ENCODE data around the gene CFDP1. TPM values are rescaled to one million over a fixed set of nuclear protein-coding genes. Genes with fewer than 3 reads are reported as not detected.

The CFDP1 gene
- total RNA-seq, 1 donor, result 41.3 TPM

DNA sequence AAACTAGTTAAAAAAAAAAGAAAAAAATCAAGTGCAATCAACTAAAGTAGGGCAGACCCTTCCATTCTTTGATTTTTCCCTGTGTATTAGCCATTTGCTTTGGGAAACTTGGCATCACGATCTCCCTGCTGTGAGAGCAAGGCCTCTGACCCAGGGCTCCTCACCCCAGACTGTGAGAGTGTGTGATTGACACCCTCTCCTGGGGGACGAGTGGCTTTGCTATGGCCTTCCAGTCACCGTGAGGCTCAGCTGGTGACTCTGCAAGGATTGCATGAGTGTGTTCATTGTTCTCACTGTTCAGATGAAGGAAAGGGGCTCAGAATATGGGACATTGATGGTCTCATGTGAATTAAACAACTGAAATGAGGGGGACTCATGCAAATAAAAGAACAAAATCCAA lies 112.9 kb downstream of the CFDP1 start:
- H3K4me3 ChIP-seq (ENCODE audit: insufficient read depth, low read length), result peak overlapping the region; percentile 65
- H3K27me3 ChIP-seq (ENCODE audit: insufficient read depth, low read length), result no peaks in the 10 kb centered on the region
- no peaks in the 10 kb centered on the region for H3K9me3 ChIP-seq (ENCODE audit: low read depth, low read length)
- H3K27ac ChIP-seq (ENCODE audit: low read depth, low read length), result peak overlapping the region; percentile 99
- DNase-seq (ENCODE audit: insufficient read length, low spot score, missing footprints), result no peak
- TF ChIP-seq, protein P1, sequence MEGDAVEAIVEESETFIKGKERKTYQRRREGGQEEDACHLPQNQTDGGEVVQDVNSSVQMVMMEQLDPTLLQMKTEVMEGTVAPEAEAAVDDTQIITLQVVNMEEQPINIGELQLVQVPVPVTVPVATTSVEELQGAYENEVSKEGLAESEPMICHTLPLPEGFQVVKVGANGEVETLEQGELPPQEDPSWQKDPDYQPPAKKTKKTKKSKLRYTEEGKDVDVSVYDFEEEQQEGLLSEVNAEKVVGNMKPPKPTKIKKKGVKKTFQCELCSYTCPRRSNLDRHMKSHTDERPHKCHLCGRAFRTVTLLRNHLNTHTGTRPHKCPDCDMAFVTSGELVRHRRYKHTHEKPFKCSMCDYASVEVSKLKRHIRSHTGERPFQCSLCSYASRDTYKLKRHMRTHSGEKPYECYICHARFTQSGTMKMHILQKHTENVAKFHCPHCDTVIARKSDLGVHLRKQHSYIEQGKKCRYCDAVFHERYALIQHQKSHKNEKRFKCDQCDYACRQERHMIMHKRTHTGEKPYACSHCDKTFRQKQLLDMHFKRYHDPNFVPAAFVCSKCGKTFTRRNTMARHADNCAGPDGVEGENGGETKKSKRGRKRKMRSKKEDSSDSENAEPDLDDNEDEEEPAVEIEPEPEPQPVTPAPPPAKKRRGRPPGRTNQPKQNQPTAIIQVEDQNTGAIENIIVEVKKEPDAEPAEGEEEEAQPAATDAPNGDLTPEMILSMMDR (IDR thresholded peaks at IDR 0.05; ENCODE audit: extremely low read depth, low read depth, low read length), result no peak
- no peaks in the 10 kb centered on the region for H4K20me1 ChIP-seq (ENCODE audit: insufficient read depth, low read length)
- peaks cover 45% of the 10 kb centered on the region for H3K4me1 ChIP-seq (ENCODE audit: insufficient read depth, low read length)
- H3K4me2 ChIP-seq (ENCODE audit: insufficient read depth, low read length), result peak overlapping the region; percentile 93
- H3K36me3 ChIP-seq (ENCODE audit: insufficient read depth, low read length), result no peaks in the 10 kb centered on the region
- peaks cover 3% of the 10 kb centered on the region for H3K79me2 ChIP-seq (ENCODE audit: insufficient read depth, low read length)
- no peak overlapping the region for H2AFZ ChIP-seq (ENCODE audit: low read length)

DNA sequence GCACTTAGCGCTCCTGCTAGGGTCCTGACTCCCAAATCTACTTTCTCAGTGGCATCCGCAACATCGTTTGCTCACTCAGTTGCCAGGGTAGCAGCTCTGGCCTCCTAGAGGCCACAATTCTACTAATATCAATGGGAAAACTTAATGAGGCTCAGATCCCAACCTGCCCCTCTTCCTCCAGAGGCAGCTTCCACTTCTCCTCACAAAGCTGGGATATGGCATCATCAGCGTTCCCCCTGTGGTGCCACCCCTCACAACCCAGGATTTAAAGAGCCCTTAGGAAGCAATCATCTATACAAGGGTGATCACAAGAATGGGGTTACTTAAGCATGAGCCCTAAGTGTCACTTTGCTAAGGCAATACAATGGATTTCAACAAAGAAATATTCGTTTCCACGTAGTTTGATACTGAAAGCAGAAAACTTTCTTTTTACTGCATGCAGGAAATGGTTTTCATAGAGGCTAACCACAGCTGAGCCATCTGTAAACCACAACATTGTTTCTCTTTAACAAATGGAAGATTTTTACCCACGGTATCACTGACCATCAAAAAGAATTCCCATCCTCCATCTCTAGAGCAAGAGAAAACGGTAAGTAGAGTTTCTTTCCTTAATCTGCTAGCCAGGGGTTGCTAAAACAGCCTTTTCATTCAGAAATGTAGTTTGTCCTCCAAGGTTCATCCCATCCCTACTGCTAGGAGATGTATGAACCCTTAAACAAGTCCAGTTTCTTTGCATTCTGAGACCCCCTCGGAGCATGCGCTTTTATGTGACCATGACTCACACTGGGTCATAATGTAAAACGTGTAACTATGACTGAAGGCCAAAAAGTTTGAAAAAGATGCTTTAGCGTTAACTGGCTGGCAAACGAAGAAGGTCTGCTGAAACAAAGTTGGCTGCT lies 113.5 kb downstream of the CFDP1 start:
- Histone ChIP-seq H3K4me1 (ENCODE audit: insufficient read depth, low read length) (peaks cover 45% of the 10 kb centered on the region), H3K4me2 (ENCODE audit: insufficient read depth, low read length) (peak overlapping the region; percentile 93), H4K20me1 (ENCODE audit: insufficient read depth, low read length) (no peaks in the 10 kb centered on the region), H3K9me3 (ENCODE audit: low read depth, low read length) (no peaks in the 10 kb centered on the region), H2AFZ (ENCODE audit: low read length) (peak overlapping the region; percentile 80), H3K4me3 (ENCODE audit: insufficient read depth, low read length) (peak overlapping the region; percentile 65), H3K27ac (ENCODE audit: low read depth, low read length) (peak overlapping the region; percentile 99), H3K27me3 (ENCODE audit: insufficient read depth, low read length) (no peaks in the 10 kb centered on the region), H3K36me3 (ENCODE audit: insufficient read depth, low read length) (no peaks in the 10 kb centered on the region), H3K79me2 (ENCODE audit: insufficient read depth, low read length) (peaks cover 3% of the 10 kb centered on the region)
- peak; percentile 82 for DNase-seq (ENCODE audit: insufficient read length, low spot score, missing footprints)
- TF ChIP-seq, protein P1 (IDR thresholded peaks at IDR 0.05; ENCODE audit: extremely low read depth, low read depth, low read length), result peak; percentile 14

DNA sequence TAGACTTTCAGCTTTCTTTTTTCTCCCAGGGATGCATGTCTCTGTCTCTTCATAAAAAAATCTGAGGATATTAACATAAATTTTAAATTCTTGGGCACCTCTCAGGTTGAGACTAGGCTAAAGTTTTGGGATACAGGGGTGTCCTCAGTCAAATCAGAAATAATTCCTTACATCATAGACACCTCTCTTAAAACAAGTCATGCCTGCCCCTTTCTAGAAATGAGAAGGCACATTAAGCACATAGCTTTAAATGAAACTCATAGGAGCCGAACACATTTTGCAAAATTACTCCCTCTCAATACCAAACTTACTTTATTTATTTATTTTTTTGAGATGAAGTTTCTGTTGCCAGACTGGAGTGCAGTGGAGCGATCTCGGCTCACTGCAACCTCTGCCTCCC lies 114.6 kb downstream of the CFDP1 start:
- H3K4me2 ChIP-seq (ENCODE audit: insufficient read depth, low read length), result no peak overlapping the region

DNA sequence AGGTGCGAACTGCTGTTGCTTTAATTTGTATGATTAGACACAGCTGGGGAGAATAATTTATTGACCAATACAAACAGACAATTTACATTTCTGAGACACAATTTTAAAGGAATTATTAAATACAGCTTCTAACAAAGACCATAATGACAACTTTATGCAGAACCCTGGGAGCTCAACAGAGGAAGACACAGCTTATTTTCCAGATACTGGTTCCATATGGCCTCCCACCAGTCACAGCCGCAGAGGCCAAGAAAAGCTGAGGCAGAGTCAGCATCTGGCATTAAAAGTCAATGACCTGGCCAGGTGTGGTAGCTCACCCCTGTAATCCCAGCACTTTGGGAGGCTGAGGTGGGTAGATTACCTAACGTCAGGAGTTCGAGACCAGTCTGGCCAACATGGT lies 115.8 kb downstream of the CFDP1 start:
- Histone ChIP-seq H3K79me2 (ENCODE audit: insufficient read depth, low read length) (peaks cover 3% of the 10 kb centered on the region), H3K27ac (ENCODE audit: low read depth, low read length) (peak overlapping the region; percentile 47), H3K36me3 (ENCODE audit: insufficient read depth, low read length) (no peaks in the 10 kb centered on the region), H3K27me3 (ENCODE audit: insufficient read depth, low read length) (no peaks in the 10 kb centered on the region), H3K9me3 (ENCODE audit: low read depth, low read length) (no peaks in the 10 kb centered on the region), H3K4me3 (ENCODE audit: insufficient read depth, low read length) (no peak overlapping the region), H4K20me1 (ENCODE audit: insufficient read depth, low read length) (no peaks in the 10 kb centered on the region), H3K4me2 (ENCODE audit: insufficient read depth, low read length) (no peak overlapping the region), H3K4me1 (ENCODE audit: insufficient read depth, low read length) (peaks cover 36% of the 10 kb centered on the region), H2AFZ (ENCODE audit: low read length) (no peak overlapping the region)
- TF ChIP-seq, protein P1 (IDR thresholded peaks at IDR 0.05; ENCODE audit: extremely low read depth, low read depth, low read length), result no peak
- DNase-seq (ENCODE audit: insufficient read length, low spot score, missing footprints), result no peak

More for the DNA sequence above, 114.6 kb downstream of the CFDP1 start:
- H2AFZ ChIP-seq (ENCODE audit: low read length), result no peak overlapping the region
- H3K9me3 ChIP-seq (ENCODE audit: low read depth, low read length), result no peaks in the 10 kb centered on the region
- TF ChIP-seq, protein P1 (IDR thresholded peaks at IDR 0.05; ENCODE audit: extremely low read depth, low read depth, low read length), result no peak
- H3K36me3 ChIP-seq (ENCODE audit: insufficient read depth, low read length), result no peaks in the 10 kb centered on the region
- no peak for DNase-seq (ENCODE audit: insufficient read length, low spot score, missing footprints)
- H3K4me1 ChIP-seq (ENCODE audit: insufficient read depth, low read length), result peaks cover 45% of the 10 kb centered on the region
- H3K27me3 ChIP-seq (ENCODE audit: insufficient read depth, low read length), result no peaks in the 10 kb centered on the region
- H4K20me1 ChIP-seq (ENCODE audit: insufficient read depth, low read length), result no peaks in the 10 kb centered on the region
- peaks cover 3% of the 10 kb centered on the region for H3K79me2 ChIP-seq (ENCODE audit: insufficient read depth, low read length)
- H3K4me3 ChIP-seq (ENCODE audit: insufficient read depth, low read length), result no peak overlapping the region
- H3K27ac ChIP-seq (ENCODE audit: low read depth, low read length), result peak overlapping the region; percentile 99

Data from osteoblast (primary cell).